Inflammatory macrophage treated with lipopolysaccharide for 1 hour (primary cell): ENCODE data around the gene HOXD8.

Source experiments
- DNase-seq, 2 donors: peaks; one replicate each; pipeline ENCODE4 v3.0.0-alpha.2; 2020 to 2022

Gene HOXD8

DNA sequence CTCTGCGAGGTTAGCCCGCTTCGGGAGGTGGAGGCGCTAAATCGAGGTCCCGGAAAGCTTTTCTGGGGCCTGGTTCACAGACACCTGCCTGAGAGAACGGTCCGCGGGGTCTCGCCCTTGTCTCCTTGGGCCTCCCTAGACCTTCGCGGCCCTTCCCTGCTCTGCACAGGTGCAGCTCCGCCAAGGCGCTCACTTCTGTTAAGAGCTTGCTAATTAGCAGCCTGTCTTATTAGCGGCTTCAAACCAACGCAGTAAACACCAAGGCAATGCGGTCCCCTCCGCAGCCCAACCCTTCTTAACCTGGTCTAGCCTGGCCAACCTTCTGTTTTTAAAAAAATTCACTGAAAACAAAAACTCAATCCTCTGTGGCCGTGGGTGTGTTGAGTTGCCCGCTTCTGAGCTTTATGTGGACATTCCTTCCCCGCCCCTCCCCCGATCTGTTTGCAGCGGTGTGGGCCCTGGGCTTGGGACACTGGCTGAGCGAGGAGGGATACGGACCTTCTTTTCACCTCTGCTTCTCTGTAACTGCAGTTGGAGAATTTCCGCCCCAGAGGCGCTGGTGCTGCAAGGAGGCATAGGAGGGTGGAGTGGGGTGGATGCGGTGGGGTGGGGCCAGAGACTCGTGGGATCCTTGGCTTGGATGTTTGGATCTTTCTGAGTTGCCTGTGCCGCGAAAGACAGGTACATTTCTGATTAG, 18.4 kb downstream of the HOXD8 start:
- DNase-seq, result no peak

DNA sequence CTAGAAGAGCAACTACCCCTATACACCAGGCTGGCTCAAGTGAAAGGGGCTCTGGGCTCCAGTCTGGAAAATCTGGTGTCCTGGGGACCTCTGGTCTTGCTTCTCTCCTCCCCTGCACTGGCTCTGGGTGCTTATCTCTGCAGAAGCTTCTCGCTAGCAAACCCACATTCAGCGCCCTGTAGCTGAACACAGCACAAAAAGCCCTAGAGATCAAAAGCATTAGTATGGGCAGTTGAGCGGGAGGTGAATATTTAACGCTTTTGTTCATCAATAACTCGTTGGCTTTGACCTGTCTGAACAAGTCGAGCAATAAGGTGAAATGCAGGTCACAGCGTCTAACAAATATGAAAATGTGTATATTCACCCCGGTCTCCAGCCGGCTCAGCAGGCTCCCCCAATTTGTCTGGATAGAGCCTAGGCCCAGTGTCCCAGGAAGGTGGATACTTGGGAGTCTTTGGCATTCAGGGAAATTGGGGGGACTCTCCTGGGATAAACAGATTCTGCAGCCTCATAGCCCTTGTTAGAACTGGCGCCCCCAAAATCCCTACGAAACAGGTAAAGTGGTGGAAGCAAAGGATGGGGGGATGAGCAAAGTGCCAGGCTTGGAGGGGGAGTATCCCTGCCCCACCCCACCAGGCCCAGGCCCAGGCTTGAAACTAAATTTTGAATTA, 19.4 kb downstream of the HOXD8 start:
- DNase-seq, result no peak

DNA sequence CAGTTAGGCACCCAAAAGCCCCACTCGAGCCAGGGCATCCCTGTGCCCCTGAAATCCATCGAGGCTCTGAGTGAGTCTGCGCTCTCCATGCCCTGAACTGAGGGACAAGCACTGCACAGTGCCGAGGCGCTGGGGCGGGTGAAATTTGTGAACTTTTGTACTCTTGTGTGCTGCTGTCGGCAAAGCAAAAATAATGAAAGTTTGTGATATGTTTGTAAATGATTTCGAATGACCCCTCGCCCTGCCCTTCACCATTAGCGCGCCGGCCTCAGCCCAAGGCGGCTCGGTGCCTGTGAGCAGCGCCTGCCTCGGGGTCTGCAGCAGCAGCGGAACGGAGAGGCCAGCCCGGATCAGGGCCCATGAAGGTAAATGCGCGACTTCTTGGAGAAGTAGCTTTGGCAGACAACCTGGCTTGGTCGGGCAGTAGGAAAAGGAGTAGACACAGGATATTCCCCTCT, 20.0 kb downstream of the HOXD8 start:
- no peak for DNase-seq

DNA sequence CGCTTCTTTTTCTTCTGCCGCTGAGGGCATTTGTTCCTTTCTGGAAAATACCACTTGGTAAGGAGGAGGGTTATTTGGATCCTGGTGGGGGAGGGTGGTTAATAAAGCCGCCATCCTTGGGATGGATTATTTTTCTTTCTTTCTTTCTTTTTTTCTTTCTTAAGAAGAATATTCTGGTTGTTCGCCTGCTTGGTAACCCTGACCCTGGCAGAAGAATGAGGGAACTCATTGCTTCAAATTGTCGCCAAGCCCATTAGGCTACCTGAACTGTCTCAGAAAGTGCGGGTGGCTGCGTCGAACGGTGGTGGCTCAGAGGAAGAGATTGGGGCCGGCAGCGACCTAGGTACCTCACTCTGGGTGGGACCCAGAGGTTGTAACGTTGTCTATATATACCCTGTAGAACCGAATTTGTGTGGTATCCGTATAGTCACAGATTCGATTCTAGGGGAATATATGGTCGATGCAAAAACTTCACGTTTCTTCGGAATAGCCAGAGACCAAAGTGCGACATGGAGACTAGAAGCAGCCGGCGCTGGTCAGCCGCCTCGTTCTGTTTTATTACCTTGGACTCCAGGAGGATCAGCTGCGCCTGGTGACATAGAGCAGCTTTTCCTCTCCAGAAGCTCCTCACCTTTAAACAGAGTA, 20.6 kb downstream of the HOXD8 start:
- DNase-seq, result no peak

DNA sequence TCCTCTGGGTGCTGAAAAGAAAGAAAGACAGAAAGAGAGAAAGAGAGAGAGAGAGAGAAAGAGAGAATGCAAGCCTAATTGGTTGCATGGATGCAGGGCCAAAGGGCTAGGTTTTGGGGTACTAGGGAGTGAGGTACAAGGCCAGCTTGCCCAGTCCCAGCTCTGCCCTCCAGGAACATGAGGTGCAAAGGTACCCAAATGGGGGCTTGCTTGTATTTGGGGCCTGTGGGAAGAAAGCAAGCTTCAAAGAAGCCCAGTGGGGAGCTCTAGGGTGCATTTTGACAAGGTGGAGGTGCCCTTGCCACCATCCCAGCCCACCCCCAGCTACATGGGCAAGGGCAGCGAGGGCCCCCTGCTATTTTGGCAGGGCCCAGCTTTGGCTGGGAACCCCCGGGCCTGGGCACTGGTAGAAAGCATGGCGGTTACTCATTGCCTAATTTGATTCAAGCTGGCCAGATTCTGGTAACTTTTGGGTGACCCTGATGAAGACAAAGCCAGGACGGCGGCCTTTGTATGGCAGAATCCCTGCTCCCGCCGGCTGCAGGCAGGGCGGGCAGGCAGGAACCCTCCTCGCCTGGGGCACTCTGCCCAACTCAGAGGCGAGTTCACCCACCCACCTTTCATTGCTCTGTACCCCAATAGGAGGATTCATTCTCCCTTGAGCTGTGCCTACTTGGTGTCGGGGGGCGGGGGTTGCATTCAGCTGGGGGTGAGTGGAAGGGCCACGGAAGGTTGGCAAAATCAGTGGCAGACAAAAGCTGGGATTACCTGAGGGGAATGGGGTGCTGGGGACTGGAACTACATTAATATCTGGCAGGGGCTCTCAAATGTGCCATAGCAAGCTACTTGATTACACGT, 21.3 kb downstream of the HOXD8 start:
- no peak for DNase-seq

GRCh38 chr2:176151442-176152287, 22.2 kb downstream of the HOXD8 start, which contains the start of gene HOXD4:
TSS of gene HOXD4 (plus strand) at chr2:176151550. CDS start at chr2:176151634, 84 bp downstream.
- DNase-seq, result no peak

DNA sequence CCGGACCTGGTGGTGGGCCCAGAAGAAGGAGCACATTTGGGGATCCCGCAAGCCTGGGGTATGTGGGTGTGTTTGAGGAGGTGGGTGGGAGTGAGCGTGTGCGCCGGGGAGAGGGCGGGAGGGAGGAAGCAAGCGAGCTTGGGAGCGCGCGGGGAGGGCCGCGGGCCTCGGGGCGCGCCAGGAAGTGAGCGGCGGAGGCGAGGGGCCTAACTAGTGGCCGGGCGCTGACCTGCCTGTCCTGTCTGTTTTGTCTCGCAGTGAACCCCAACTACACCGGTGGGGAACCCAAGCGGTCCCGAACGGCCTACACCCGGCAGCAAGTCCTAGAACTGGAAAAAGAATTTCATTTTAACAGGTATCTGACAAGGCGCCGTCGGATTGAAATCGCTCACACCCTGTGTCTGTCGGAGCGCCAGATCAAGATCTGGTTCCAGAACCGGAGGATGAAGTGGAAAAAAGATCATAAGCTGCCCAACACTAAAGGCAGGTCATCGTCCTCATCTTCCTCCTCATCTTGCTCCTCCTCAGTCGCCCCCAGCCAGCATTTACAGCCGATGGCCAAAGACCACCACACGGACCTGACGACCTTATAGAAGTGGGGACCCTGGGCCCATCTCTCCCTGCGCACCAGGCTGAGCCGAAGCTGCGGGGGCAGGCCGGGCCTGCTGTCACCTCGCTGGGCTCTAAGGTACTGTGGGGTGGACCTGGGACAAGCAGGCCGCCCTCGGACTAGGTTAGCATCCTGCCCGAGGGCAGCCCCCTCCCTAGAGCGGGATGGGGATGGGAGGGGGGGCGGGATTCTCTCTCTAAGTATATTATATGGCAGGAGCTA, 23.1 kb downstream of the HOXD8 start:
- no peak for DNase-seq

- no peak for DNase-seq
Measured at GRCh38 chr2:176154576-176155252, 25.2 kb downstream of the HOXD8 start.

- no peak for DNase-seq
Measured at GRCh38 chr2:176155356-176156044, 26.0 kb downstream of the HOXD8 start.

GRCh38 chr2:176156301-176156806, 26.8 kb downstream of the HOXD8 start:
- DNase-seq, result no peak

- no peak for DNase-seq
Measured at GRCh38 chr2:176156807-176157498, 27.4 kb downstream of the HOXD8 start, which contains the start of gene HOXD3. TSS of gene HOXD3 (plus strand) at chr2:176157307. CDS start at chr2:176169115, 11,808 bp downstream.

GRCh38 chr2:176157499-176158185, 28.1 kb downstream of the HOXD8 start:
- no peak for DNase-seq

DNA sequence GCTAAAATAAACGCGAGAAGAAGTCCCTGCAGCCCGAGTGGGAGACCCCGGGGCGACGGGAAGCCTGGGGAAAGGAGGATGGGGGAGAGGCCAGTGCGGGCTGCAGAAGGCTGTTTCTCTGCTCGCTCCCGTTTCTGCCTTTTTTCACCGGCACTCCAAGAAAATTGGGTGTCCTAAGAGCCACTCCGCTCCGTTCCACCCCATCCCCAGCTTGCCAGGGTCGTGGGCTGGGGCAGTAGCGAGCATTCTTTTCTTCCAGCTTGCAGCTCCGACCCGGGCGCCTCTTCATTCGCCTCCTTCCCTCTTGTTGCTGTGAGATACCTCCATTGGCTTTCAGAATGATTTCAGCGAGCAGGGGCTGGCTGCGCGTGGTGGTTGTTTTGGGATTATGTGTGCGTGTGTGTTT, 28.7 kb downstream of the HOXD8 start:
- no peak for DNase-seq

- DNase-seq, result no peak
Measured at GRCh38 chr2:176158855-176159662, 29.6 kb downstream of the HOXD8 start.

GRCh38 chr2:176159663-176160250, 30.3 kb downstream of the HOXD8 start:
- DNase-seq, result no peak

GRCh38 chr2:176160251-176160985, 30.9 kb downstream of the HOXD8 start:
- no peak for DNase-seq
